Hepatocyte (in vitro differentiated cells): ENCODE data around the gene GRAMD1A. TPM values are rescaled to one million over a fixed set of nuclear protein-coding genes. Genes with fewer than 3 reads are reported as not detected.

ENCODE experiments used
- DNase-seq: peaks from one replicate; pipeline ENCODE4 v3.0.0-alpha.2; 2016; ENCODE audit warnings: low spot score
- H2AFZ ChIP-seq: fragments of 200-600 bp; sonication (generic); 2 replicates; pipeline ENCODE4 v1.6.0; 2016; ENCODE audit warnings: antibody characterized with exemption, mild to moderate bottlenecking
- H3K27ac ChIP-seq: fragments of 200-600 bp; sonication (generic); 2 replicates; pipeline ENCODE4 v1.5.1; 2016; ENCODE audit warnings: mild to moderate bottlenecking
- H3K27me3 ChIP-seq: fragments of 200-600 bp; sonication (generic); 2 replicates; pipeline ENCODE4 v1.6.1; 2016
- H3K36me3 ChIP-seq: fragments of 200-600 bp; sonication (generic); replicated peaks from 2 replicates; pipeline ENCODE4 v1.5.1; 2016; ENCODE audit warnings: low read depth; ENCODE audit not compliant: insufficient read depth
- H3K4me1 ChIP-seq: fragments of 200-600 bp; sonication (generic); 2 replicates; pipeline ENCODE4 v1.5.1; 2016; ENCODE audit warnings: mild to moderate bottlenecking, moderate library complexity; ENCODE audit not compliant: insufficient read depth
- H3K4me2 ChIP-seq: fragments of 200-600 bp; sonication (generic); 2 replicates; pipeline ENCODE4 v1.6.0; 2016
- H3K4me3 ChIP-seq: fragments of 200-600 bp; sonication (generic); 2 replicates; pipeline ENCODE4 v1.5.1; 2016; ENCODE audit warnings: mild to moderate bottlenecking
- H3K79me2 ChIP-seq: fragments of 200-600 bp; sonication (generic); 2 replicates; pipeline ENCODE4 v1.6.0; 2017; ENCODE audit warnings: mild to moderate bottlenecking
- H3K9me2 ChIP-seq: fragments of 200-600 bp; sonication (generic); replicated peaks from 2 replicates; pipeline ENCODE4 v1.6.0; 2017; ENCODE audit warnings: mild to moderate bottlenecking; ENCODE audit not compliant: insufficient read depth
- H3K9me3 ChIP-seq: fragments of 200-600 bp; sonication (generic); 2 replicates; pipeline ENCODE4 v1.5.1; 2016; ENCODE audit warnings: low read depth, mild to moderate bottlenecking
- H4K20me1 ChIP-seq: fragments of 200-600 bp; sonication (generic); 2 replicates; pipeline ENCODE4 v1.6.0; 2016; ENCODE audit warnings: mild to moderate bottlenecking; ENCODE audit not compliant: insufficient read depth, poor library complexity, severe bottlenecking
- EZH2 ChIP-seq: fragments of 200-600 bp; sonication (generic); IDR thresholded peaks from 2 replicates; pipeline ENCODE4 v1.6.1; 2016; ENCODE audit warnings: antibody characterized with exemption, mild to moderate bottlenecking, borderline replicate concordance
- EZH2phosphoT487 ChIP-seq: fragments of 200-600 bp; sonication (generic); IDR thresholded peaks from one replicate; pipeline ENCODE4 v1.6.1; 2018; ENCODE audit warnings: antibody characterized with exemption, mild to moderate bottlenecking, low read depth, moderate library complexity; ENCODE audit not compliant: unreplicated experiment, severe bottlenecking
- WGBS: methylation state at CpG from one replicate; pipeline ENCODE4 v1.1.6; 2016; ENCODE audit warnings: low lambda C conversion rate; ENCODE audit errors: missing lambda C conversion rate; 5-methylcytosine and 5-hydroxymethylcytosine counted together
- polyA plus RNA-seq: library from polyadenylated mRNA; unstranded; fragments of >200 nt; fragmentation: Nextera tagmentation; extraction: Ambion mirVana; gene quantifications from 2 replicates; pipeline ENCODE4 v1.2.1, GENCODE V29; 2016
- total RNA-seq: library from RNA; depleted of rRNA; stranded (reverse); fragments of >200 nt; gene quantifications from 2 replicates; pipeline ENCODE4 v1.2.3, GENCODE V29; 2014
- TF ChIP-seq, protein P1 (sequence below): fragments of 200-600 bp; sonication (generic); IDR thresholded peaks from 2 replicates; pipeline ENCODE4 v1.5.1; 2016; ENCODE audit warnings: antibody characterized with exemption, mild to moderate bottlenecking; ENCODE audit not compliant: poor library complexity

GRAMD1A gene
- total and polyA plus RNA-seq, 2 experiments from 2014 or later: 34.8 to 92.4 TPM

DNA sequence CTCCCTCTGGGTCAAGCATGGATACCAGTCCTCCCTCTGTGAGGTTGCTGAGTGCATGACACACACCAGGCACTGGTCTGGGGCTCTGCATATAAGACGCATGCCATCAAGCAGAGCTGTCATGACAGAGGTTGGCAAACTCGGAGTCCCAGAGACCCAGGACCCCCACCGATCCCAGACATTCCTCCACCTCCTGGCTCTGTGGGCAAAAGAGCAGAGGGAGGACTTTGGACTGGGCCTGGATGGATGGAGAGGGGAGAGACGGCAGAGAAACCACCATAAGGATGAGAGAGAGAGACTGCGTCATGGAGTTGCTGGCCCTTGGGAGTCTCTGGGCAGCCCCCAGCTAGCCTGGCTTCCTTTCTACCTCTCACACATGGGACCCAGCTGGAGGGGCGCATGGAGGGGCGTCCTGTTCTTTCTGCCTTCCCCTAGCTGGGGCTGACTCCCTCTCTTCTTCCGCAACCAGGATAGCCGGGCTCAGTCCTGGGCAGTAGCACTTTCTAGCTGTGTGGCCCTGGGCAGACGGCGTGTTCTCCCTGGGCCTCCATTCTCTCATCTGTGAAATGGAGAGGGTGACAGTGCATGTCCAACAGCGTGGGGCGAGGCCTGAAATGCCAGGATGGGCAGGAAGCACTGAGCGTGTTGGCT lies 43.0 kb downstream of the GRAMD1A start:
- Histone ChIP-seq H3K9me3 (no peaks in the 10 kb centered on the region), H3K36me3 (no peaks in the 10 kb centered on the region), H3K79me2 (peaks cover 25% of the 10 kb centered on the region), H2AFZ (no peak overlapping the region), H3K4me1 (peaks cover 16% of the 10 kb centered on the region), H4K20me1 (peaks cover 6% of the 10 kb centered on the region), H3K9me2 (no peaks in the 10 kb centered on the region), H3K4me2 (peak overlapping the region; percentile 81), H3K4me3 (peak overlapping the region; percentile 20), H3K27ac (peak overlapping the region; percentile 99), H3K27me3 (no peaks in the 10 kb centered on the region)
- no peak for DNase-seq
- 76% methylated on average over 11 of the region's 14 CpGs for WGBS
- TF ChIP-seq EZH2: no peak
- TF ChIP-seq, protein P1, sequence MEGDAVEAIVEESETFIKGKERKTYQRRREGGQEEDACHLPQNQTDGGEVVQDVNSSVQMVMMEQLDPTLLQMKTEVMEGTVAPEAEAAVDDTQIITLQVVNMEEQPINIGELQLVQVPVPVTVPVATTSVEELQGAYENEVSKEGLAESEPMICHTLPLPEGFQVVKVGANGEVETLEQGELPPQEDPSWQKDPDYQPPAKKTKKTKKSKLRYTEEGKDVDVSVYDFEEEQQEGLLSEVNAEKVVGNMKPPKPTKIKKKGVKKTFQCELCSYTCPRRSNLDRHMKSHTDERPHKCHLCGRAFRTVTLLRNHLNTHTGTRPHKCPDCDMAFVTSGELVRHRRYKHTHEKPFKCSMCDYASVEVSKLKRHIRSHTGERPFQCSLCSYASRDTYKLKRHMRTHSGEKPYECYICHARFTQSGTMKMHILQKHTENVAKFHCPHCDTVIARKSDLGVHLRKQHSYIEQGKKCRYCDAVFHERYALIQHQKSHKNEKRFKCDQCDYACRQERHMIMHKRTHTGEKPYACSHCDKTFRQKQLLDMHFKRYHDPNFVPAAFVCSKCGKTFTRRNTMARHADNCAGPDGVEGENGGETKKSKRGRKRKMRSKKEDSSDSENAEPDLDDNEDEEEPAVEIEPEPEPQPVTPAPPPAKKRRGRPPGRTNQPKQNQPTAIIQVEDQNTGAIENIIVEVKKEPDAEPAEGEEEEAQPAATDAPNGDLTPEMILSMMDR: no peak
- TF ChIP-seq EZH2phosphoT487: no peak

DNA sequence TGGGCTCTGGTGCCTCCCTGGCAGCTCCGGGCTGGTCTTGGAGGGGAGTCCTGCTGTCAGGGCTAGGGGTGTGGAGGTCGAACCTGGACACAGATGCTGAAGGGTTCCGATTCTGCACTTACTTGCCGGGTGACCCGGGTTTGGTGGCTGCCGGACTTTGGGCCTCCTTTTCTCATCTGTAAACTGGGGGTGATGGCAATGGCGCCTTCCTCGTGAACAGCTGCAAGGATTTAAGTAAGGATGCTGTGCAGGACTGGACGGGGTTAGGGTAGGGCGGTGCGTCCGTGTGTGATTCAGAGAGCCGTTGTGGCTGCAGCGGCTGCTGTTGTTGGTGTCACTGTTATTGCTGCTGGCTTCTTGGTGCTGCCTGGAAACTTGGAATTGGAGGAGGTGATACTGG lies 43.8 kb downstream of the GRAMD1A start:
- H3K4me3 ChIP-seq: no peak overlapping the region
- H3K27ac ChIP-seq: no peak overlapping the region
- no peaks in the 10 kb centered on the region for H3K27me3 ChIP-seq
- TF ChIP-seq EZH2phosphoT487 (no peak), EZH2 (no peak)
- TF ChIP-seq, protein P1: no peak
- H3K79me2 ChIP-seq: peaks cover 25% of the 10 kb centered on the region
- H3K4me1 ChIP-seq: peaks cover 16% of the 10 kb centered on the region
- no peaks in the 10 kb centered on the region for H3K9me2 ChIP-seq
- no peaks in the 10 kb centered on the region for H3K36me3 ChIP-seq
- no peak overlapping the region for H2AFZ ChIP-seq
- peaks cover 6% of the 10 kb centered on the region for H4K20me1 ChIP-seq
- H3K9me3 ChIP-seq: no peaks in the 10 kb centered on the region
- peak overlapping the region; percentile 81 for H3K4me2 ChIP-seq
- 89% methylated on average over 14 of the region's 14 CpGs for WGBS
- peak; percentile 10 for DNase-seq

DNA sequence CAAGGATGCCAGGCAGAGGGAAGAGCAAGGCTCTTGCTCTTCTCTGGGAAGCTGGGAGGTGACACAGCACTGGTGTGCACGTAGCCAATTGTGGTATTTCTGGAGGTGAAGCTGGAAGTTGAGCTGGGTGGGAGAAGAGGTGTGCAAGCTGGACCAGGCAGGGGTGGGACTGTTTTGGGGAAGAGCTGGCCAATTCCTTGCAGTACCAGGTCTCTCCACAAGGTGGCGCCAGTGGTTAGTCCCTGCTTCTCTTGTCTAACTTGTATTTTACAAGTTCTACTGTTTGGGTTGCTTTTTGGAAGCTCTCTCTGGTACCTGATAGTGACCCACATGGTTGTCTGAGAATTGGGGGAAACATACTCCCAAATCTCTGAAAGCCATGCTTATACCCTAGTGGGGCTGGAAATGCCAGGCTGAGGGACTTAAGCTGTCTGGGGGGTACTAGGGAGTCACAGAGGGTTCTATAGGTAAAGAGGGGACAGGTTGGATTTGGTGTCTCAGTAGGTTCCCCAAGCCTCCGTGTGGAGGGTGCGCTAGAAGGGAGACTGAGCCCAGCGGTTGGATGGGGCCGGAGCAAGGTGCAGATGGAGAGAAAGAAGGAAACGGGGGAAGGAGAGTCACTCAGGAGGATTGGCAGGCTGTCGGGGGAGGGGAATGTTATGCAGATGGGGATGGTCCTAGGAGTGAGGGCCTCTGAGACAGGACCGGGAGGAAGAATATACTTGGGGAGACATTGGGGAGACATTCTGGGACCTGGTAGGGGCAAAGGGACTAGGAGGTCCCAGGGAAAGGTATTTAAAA lies 44.4 kb downstream of the GRAMD1A start:
- DNase-seq: peak; percentile 54
- Histone ChIP-seq H3K79me2 (peaks cover 25% of the 10 kb centered on the region), H3K9me2 (no peaks in the 10 kb centered on the region), H3K4me2 (peak overlapping the region; percentile 81), H3K27me3 (no peaks in the 10 kb centered on the region), H3K4me3 (no peak overlapping the region), H3K27ac (no peak overlapping the region), H2AFZ (no peak overlapping the region), H3K36me3 (no peaks in the 10 kb centered on the region), H3K4me1 (peaks cover 16% of the 10 kb centered on the region), H3K9me3 (no peaks in the 10 kb centered on the region), H4K20me1 (peaks cover 6% of the 10 kb centered on the region)
- 69% methylated on average over 7 of the region's 9 CpGs for WGBS
- TF ChIP-seq EZH2phosphoT487 (no peak), EZH2 (no peak)
- TF ChIP-seq, protein P1: peak; percentile 91
